GM19239 (cell line): ENCODE data around the gene TMEM138.
A peak's percentile ranks its signal among the peaks of the same experiment; 100 is the strongest.

Source experiments
- DNase-seq: peaks from one replicate; pipeline ENCODE4 v3.0.0; 2011; ENCODE audit warnings: low spot score; ENCODE audit not compliant: insufficient read length
- FAIRE-seq: peaks from 2 replicates; lab custom pipeline; 2011; peaks lifted over from hg19 to GRCh38; lab: Jason Lieb, UNC

TMEM138 gene

DNA sequence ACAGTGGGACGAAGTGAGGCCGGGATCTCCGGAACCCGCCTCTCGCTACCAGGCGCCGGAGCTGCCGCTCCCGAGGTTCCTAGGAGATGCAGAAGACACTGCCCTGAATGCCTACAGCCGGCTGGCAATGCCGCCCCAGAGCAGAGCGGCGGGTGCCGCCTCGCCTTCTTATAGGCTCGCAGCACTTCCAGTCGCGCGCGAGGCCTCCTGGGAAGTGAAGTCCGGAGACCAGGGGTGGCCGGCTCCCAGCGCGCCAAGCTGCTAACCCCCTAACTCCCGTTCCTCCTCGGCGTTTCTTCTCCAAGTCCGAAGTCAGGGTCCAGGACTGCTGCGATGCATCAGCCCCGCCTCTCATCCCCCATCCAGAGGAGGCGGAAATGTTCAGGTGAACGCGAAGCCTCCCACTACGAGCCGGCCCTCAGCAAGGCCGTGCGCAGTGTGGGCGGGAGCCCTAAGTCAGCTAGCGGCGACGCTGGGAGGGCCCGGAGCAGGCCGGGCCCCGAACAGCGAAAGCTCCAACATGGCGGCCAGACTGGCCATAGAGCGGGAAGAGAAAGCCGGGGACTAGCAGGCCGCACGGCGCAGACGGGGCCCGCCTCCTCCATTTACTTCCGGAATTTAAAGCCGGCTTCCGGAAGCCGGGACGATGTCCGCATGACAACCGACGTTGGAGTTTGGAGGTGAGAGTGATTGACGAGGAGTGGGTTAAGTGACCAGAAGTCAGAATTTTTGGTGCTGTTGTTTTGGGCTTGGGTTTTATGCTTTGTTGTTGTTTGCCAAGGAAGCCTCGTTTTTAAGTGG lies at the start of gene TMEM138, which contains the start of gene CYB561A3:
Gene TMEM138 (plus strand): TSS at position 634 of the 801 bp plus-strand sequence. CDS start 2,017 bp downstream, outside the sequence.
Gene CYB561A3 (minus strand): TSS at position 142 of the 801 bp plus-strand sequence. CDS start 5,169 bp downstream, outside the sequence.
- peak; percentile 77 for DNase-seq
- FAIRE-seq, result peak; percentile 90

DNA sequence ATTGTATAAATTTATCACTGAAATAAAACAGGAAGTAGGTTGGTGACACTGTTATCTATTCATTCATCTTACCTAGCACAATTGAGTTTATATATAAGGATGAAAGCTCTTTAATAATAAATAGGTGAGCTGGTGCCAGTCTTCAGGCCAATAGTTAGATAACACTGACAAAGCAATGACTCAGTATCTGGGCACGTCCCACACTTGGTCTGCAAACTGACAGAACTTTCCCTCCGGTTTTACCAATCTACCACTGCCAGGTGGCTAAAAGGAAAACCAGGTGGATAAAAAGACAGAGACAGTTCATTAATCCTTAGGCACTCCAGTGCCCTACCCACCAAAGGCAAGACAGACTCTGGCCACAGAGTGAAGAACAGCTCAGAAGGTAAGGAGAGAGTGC lies 46.9 kb upstream of the TMEM138 start:
- DNase-seq (no peak), FAIRE-seq (no peak)

GRCh38 chr11:61325649-61326414 lies 36.3 kb upstream of the TMEM138 start:
- DNase-seq (no peak), FAIRE-seq (no peak)

DNA sequence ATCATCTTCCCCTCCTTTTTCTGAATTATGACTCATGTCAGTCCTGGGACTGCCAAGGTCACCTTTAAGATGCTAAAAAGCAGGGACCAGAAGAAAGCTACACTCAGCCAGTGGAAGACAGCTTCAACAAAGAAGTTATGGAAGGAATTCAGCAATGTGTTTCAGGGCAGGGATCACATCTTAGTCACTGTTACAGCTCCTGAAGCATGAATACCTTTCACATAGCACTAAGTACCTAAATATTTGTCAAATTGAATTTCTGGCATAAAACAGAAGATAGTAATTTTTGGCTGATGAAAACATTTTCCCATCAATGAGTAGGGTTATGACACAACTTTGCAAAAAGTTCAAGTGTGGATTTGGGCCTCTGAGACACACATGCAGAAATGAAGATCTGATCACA lies 34.5 kb upstream of the TMEM138 start:
- FAIRE-seq, result no peak
- DNase-seq, result no peak

GRCh38 chr11:61328351-61328750 lies 33.8 kb upstream of the TMEM138 start:
- FAIRE-seq (no peak), DNase-seq (no peak)

- no peak for FAIRE-seq
- DNase-seq, result no peak
These were observed 32.3 kb upstream of the TMEM138 start for GRCh38 chr11:61329871-61330270.

GRCh38 chr11:61331651-61332050 lies 30.5 kb upstream of the TMEM138 start:
- FAIRE-seq (no peak), DNase-seq (no peak)

DNA sequence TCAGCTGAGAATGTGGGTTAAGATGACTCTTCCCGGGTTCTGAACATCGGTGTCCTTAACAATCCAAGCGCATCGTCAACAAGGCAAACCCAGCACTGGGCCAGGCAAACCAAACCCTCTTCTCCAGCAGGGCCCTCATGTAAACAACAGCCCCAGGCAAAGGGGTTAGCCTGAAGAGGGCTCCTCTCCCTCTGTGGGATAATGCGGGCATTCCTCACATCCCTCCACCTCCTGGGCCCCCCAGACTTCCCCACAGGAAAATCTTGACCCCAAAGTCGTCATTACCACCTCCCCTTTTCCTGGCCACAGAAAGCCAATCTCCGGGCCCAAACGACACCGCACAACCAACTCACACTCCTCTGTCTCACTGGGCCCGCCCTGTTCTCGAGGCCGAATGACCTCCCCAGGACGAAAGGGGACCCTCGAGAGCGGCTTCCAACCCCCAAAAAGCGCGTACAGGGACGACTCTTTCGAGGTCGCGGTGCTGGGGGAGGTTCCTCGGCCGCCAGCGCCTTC lies 29.8 kb upstream of the TMEM138 start:
- DNase-seq (no peak), FAIRE-seq (no peak)

DNA sequence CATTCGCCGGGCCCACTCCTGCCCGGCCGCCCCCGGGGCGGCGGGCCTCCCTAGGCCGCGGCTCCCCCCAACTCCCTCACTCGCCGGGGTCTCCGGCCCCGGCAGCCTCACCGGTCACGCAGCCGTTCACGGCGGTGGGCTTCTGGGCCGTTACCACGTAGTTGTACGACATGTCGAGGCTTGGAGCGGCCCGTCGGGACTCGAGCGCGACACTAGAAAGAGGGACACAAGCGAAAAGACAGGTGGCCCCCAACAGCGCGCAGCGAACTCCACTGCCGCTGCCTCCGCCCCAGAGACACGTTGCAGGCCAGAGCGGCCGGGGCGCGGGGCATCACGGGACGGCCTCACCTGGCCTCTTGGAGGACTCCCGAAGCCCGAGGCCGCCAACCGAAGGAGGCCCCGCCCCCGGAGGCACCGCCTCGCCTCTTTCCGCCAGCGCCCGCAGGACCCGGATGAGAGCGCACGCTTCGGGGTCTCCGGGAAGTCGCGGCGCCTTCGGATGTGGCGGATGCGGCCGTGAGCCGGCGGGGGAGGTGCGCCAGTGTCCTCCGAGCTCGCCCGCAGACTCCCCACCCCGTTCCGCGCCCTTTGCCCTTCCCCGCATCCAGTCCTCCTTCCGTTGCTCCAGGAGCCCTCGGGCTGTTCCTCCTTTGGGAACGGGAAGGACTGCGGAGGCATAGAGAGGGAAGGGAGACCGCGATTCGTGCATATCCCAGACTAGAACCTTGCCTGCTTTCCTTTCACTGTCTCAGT lies 29.2 kb upstream of the TMEM138 start, which contains the start of the genes DDB1 and TKFC:
Gene DDB1 (minus strand): TSS at position 309 of the 753 bp plus-strand sequence. CDS start 137 bp downstream, at position 172.
Gene TKFC (plus strand): TSS at position 432 of the 753 bp plus-strand sequence. CDS start 1,501 bp downstream, outside the sequence.
- peak; percentile 96 for DNase-seq
- FAIRE-seq, result peak; percentile 79

- DNase-seq, result no peak
- FAIRE-seq, result no peak
These were observed 28.4 kb upstream of the TMEM138 start for GRCh38 chr11:61333550-61334433.

- FAIRE-seq, result no peak
- no peak for DNase-seq
These were observed 27.5 kb upstream of the TMEM138 start for GRCh38 chr11:61334434-61335354.

GRCh38 chr11:61335355-61335710 lies 26.8 kb upstream of the TMEM138 start:
- FAIRE-seq, result no peak
- no peak for DNase-seq

- FAIRE-seq (peak; percentile 74), DNase-seq (peak; percentile 95)
These were observed 25.8 kb upstream of the TMEM138 start for GRCh38 chr11:61336171-61336935.

- FAIRE-seq (no peak), DNase-seq (no peak)
These were observed 24.3 kb upstream of the TMEM138 start for GRCh38 chr11:61337706-61338470.

GRCh38 chr11:61338783-61339489 lies 23.2 kb upstream of the TMEM138 start:
- no peak for FAIRE-seq
- no peak for DNase-seq

GRCh38 chr11:61339490-61339878 lies 22.7 kb upstream of the TMEM138 start:
- no peak for FAIRE-seq
- DNase-seq, result no peak
